T follicular helper cell (primary cell): ENCODE measurements around the gene PTGR3.

Source experiments
- DNase-seq: peaks from one replicate; pipeline ENCODE4 v3.0.0-alpha.2; 2020; ENCODE audit warnings: low read depth
- total RNA-seq, 2 experiments: gene quantifications; one replicate each; lab custom pipeline; 2026; lab: John Stamatoyannopoulos, UW

The PTGR3 gene, protein sequence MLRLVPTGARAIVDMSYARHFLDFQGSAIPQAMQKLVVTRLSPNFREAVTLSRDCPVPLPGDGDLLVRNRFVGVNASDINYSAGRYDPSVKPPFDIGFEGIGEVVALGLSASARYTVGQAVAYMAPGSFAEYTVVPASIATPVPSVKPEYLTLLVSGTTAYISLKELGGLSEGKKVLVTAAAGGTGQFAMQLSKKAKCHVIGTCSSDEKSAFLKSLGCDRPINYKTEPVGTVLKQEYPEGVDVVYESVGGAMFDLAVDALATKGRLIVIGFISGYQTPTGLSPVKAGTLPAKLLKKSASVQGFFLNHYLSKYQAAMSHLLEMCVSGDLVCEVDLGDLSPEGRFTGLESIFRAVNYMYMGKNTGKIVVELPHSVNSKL
- 14.6 to 49.8 reads per million in 2 experiments for total RNA-seq

DNA sequence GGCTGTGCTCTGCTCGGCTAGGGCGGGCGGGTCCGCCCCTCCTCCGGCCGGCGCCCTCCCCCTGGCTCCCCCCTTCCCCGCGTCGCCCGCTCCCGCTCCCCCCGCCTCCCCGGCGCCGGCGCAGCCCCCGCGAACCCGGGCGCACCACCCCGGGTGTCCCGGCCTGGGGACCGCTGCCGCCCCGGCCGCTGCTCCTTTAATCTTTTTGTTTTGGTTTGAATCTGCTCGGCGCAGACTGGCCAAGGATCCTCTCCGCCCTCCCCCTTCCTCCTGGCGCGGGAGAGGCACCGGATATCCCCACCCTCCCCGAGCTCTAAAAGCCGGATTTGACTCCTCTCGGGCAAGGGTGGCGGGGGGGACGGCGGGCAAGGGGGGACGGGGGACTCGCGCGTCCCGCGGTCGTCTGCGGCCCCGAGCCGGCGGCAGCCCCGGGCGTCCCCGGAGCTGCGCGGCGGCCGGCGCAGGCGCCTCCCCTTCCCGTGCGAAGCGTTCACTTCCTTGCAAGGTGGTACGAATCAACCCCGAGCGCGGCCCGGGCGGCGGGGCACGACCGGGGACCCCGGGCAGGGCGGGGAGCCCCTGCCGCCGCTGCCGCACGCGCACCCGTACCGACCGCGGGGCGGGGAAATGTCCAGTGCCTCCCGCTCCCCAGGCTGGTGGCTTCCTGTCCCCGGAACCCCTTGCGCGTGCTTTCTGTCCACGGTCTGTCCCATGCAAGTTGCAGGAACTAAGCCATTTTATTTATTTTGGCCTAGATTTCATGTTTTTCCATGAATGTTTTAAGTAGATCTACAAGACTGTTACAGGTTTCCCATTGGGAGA lies at the start of gene PTGR3:
TSS of gene PTGR3 (minus strand) at position 11 of the 822 bp plus-strand sequence. CDS start 81 bp downstream, outside the sequence.
- DNase-seq, result peak; percentile 45

DNA sequence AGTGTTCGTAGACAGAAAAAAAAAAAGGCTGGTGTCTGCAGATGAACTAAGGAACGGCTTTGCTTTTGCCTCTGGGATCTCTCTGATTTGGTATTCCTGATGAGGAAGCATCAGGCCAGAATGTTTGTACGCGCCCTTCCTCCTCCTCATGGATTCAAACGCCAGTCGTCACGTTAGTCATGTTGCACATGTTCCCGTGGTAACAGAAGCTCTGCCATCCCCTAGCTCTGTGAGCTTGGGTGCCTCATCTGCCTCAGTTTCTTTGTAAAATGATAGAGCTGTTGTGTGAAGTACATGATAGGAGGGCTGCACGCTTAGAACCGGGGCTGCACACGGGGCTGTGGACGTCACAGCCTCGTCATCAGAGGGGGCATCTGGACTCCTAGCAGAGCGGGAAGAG lies 48.7 kb upstream of the PTGR3 start:
- no peak for DNase-seq

DNA sequence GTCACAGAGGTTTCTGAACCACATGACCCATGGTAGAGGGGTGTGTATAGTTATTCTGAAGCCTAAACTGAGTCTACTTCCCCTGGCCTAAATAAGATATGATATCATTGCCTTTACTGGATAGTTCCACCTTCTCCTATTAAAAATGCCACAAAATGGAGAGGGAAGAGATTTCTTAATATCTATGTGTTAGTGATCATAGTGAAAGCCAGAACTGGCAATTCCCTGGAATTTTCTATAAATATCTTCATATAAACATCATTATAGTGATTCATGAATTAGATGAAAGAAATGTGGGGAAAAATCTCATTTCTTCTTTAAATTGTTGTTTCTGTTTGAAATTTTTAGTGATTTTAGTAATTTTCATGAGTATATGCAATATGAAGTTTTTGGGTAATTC lies 47.4 kb upstream of the PTGR3 start:
- no peak for DNase-seq

DNA sequence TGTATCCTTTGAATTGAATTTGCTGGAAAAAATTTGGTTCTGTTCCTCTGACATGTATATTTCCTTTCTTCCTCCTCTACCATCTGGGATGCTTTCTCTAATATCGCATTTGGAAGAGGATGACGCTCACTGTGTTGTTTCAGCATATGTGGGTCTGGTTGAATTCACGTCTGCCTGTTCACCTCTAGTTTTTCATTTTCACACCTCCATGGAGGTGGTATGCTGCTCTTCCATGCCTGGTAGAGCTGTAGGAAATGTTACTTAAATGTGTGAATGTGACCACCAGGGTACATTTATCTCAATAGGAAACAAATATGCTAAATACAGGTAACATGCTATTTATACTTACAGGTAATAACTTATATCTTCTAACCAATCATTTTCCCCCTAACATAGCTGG lies 46.2 kb upstream of the PTGR3 start:
- no peak for DNase-seq

DNA sequence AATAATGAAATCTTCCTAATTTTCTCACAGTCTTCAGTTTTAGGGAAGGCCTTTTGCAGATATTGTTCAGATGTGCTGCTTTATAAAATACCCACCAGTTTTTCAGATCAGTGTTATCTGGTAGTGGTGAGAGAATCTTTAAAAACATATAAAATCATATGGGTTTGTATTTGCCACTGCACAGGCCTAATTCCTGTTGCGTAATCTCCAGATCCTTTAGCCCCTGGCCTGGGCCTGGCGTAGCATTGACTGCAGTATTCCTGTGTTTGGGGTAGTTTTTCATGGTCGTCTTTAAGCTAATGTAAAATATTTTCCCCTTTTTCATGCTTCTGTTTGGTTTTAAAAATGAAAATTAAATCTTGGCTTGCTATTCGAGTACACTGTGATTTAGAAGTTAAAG lies 44.8 kb upstream of the PTGR3 start:
- DNase-seq, result no peak

DNA sequence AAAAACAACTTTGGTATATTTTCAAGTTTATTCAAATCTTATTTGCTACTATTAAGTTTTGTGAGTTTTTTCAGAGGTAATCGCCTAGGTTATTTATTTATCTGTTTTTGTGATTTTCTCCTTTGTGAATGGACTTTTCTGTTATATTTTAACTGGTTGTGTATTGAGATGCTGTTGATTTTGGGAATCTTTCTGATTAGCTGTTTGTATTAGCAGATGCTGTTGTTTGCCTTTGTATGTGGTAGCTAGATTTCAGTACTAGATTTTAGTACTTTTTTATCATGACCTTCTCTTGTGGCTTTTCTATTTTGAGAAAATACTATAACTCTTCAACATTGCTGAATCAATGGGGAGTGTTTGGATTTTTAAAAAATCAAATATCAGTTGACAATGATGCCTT lies 44.1 kb upstream of the PTGR3 start:
- DNase-seq, result no peak

DNA sequence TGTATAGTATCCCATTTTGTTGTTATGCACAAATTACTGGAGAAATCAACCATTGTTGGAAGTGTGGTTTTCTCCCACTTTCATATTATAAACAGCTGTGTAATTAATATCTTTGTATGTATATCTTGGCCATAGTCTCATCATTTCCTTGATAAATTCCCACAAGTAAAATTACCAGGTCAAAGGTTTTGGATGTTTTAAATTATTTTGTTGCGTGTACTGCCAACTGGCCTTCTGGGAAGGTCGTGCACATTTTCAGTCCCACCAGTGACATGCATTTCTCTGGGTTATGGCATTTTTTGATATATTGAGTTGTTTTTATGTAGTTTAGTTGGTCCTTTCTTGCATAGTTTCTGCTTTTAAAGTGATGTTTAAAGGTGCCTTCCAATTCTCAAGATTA lies 43.2 kb upstream of the PTGR3 start:
- DNase-seq, result no peak

DNA sequence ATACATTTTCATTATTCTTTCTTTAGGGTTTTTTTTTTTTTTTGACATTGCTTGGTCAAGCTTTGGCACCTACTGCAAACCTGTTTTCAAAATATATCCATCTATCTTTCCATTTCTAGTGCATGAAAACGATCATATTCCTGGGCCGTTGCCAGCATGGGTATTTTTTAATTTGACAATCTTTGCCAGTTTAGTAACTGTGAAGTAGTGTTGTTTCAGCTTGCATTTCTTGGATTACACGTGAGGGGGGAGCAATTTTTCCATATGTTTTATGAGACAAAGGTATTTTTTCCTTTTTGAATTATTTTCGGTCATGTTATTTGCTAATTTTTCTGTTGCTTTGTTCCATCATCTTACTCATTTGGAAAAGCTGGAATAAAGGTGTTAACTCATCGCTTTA lies 42.5 kb upstream of the PTGR3 start:
- no peak for DNase-seq

DNA sequence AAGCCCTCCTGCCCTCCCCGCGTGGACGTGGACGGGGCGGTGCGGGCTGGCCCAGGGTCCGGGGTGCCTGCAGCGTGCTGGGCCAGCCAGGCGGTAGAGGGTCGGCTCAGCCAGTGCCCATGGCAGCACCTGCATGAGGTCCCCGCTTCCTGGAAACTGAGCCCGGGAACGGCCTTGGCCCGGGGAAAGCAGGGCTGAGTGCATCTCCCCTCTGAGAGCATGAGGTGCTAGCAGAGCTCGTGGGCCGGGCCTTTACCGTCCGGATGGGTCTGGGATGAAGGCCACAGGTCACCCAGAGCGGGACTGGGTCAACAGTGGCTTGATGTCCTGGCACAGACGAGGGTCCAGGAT lies 41.5 kb upstream of the PTGR3 start:
- DNase-seq, result no peak

DNA sequence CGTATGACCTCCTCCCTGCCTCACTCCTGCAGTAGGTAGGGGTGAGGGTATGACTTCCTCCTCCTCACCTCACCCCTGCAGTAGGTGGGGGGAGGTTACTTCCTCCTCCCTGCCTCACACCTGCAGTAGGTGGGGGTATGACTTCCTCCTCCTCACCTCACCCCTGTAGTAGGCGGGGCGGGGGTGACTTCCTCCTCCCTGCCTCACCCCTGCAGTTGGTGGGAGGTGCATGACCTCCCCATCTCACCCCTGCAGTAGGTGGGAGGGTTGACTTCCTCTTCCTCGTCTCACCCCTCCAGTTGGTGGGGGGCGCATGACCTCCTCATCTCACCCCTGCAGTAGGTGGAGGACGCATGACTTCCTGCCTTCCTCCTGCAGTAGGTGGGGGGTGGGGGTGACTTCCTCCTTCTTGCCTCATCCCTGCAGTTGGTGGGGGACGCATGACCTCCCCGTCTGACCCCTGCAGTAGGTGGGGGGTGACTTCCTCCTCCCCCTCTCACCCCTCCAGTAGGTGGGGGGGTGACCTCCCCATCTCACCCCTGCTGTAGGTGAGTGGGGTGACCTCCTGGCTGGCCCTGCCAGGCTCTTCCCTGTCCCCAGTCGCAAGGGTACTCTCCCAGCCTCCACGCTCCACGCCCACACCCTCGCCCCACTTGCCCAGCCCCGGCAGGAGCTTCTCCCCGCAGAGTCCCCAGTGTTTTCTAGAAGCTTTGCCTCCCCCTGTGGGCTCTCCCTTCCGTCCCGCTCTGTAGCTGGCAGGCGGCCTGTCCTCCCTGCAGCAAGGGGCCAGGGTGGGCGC lies 40.9 kb upstream of the PTGR3 start:
- no peak for DNase-seq

DNA sequence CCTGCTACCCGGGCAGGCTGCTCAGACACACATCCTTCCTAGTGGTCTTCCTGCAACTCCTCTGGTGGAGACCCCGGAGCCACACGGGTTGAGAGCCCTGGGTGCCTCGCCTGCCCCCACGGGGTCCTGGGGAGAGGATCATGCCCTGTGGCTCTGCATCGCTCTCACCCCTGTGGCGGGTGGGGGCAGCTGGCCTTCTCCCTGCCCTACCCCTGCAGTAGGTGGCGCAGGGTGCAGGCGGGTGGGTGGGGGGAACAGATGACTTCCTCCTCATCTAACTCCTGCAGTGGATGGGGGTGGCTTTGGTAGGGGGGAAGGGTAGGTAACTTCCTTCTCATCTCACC lies 40.2 kb upstream of the PTGR3 start:
- no peak for DNase-seq

DNA sequence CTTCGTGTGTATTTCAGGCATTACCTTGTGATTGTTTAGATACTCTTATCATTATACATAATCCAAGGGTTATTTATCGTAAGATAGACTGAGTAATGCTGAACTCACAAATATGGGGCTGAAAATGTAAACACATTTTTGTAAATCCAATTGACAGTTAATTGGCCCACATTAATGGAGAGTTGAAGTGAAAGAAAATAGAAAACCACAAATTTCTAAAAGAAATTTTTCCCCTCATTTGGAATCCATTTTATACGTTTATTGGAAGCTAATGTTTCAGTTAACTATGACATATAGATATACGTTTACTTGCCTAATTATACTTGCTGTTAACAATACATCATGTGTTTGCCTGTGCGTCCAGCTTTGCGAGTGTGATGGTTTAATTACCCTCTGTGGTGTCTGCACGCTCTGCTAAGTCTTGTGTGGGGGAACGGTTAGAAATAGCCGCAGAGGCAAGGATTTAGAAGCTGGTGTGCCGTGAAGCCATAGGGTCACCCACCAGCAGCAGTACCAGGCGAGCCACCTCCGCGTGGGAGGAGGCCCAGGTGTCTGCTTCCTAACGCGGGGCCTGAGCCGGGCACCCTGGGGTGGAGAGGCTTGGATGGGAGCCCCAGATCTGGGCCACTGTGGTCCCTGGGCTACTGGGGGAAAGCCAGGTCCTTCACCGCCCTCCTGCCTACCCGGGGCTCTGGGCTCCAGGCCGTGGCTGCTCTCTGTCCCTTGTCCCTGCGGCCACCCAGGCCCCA lies 39.7 kb upstream of the PTGR3 start:
- DNase-seq, result no peak

DNA sequence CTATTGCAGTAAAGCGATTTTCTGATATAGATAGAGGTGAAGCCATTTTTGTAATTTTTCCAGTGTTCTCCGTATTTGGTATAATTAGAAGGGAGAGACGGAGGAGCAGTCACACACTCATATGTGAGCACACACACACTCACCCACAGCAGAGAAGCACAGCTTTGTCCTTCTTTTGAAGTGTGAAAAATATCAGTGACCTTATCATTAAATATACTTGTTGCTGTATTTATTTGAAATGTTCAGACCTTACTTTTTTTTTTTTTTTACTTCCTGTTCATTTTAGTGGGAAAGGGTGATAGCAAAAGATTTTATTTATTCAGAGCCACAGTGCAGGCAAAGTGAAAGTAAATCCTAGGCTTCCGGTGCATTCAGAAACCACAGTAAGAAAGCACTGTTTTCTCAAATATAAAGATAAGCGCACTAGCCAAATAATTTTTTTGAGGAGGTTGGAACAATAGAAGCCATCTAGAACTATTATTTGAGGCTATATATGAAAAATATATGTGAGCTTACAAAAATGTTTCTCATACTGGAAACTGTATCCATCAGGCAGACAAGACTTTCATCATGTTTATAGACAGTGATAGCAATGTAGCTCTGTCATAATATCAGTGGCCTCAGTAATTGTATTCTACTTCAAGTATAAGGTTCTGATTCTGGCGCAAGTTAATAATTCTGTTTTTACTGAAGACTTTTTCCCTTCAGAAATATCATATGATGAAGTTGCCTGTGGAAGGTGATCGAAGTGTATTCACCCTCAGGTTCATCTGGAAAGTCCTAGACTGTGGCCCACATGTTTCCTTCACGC lies 38.9 kb upstream of the PTGR3 start:
- DNase-seq, result no peak

DNA sequence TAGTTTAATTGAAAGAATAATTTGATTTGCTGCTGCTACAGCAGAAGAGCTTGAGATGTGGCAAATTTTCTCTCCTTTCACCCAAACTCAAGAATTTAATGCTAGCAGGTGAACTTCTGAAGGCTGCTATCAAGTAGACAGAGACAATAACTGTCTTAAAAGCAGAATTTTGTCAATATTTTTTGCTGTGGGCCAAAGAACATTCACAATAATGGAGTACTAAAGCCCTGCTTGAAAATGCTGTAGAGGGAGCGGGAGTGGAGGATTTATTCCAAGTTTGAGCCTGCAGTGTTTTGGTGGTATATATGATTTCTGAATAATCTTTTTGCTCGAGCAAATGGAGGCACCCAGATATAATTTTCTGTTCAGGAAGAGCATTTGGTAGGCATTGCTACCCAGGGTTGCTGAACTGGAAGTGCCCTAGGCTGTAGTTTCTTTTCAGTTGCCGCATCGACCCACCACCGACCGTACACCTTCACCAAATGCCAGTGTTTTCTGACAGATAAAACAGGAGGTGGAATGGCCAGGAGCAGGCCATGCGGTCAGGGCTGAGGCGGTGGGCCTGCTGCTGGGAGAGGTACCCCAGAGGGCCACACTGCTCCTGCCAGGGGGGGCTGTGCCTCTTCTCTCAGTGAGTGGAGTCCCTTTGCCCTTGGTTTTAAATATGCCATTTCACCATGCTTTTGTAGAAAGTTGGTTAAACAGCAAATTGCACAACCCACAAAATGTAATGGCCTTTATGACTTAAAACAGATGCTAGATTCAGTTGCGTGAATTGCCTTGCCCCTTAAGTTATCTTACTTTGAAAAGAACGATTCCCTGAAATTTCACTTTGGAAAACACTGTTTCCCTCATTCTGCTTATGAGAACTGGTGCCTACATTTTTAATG lies 38.0 kb upstream of the PTGR3 start:
- DNase-seq, result no peak

DNA sequence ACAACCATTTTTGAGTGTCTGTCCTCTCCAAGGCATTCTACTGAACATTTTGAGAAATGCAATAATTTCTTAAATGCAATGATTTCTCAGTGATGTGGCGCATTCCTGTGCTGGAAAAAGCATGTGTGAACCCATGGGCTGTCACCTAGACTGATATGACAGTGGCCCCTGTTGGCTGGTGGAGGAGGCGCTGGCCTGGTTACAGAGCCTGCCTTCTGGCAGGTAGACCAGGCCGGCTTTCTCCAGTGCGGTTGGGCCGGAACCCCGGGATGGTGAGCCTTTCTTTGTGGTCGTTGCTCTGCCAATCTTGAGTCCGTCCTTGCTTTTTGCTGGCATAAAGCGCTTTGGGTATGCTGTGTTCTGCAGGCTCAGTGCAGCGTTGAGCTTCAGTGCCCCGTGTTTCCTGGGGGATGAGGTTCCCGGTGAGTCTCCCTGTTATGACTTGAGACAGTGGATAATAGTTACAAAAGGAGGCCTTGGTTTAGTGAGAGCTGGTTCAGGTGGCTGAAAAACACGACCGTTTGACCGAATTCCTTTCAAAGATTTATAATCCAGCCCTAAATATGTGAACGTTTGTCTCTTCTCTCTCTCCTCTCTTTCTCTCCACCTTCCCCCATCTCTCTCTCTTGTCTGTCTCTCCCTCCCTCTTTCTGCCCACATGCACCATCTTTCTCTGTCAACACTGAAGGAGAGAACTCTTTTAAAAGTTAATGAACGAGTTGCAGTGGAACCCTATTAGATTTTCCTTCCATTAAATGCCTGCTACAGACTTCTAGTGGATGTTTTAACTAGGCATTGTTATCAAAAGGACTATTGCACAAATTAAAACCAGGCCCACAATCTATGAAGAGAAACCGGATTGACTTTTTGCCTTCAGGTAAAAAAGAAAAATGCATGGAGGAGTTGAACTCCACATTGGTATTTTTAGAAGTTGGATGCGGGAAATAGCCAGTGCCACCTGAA lies 35.7 kb upstream of the PTGR3 start:
- no peak for DNase-seq

DNA sequence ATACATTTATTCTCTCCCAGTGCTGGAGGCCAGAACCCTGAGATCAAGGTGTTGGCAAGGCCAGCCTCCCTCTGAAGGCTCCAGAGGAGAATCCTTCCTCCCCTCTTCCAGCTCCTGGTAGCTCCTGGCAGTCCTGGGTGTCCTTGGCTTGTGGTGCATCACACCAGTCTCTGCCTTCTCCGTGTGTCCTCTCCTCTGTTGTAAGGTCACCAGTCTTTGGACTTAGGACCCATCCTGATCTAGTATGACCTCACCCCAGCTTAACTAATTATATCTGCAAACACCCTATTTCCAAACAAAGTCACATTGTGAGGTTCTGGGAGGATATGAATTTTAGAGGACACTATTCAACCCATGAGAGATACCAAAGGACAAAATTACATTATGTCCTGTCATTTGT lies 32.8 kb upstream of the PTGR3 start:
- no peak for DNase-seq

DNA sequence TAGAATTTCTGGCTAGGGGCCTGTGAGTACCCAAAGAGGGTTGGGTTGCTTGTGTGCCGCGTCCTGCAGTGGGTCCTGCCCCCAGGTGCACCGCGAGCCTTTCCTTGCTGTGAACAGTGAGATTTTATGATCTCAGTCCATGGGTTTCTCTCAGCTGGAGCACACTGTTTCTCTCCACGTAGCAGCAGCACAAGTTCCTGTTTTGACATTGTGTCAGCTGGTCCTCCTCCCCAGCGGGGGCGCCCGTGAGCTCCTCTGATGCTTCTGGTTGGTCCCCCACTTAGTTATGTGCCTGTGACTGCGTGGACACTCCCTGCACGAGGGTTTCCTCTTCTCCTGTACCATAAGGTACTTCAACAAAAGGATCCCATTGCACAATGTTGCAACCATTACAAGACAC lies 31.5 kb upstream of the PTGR3 start:
- no peak for DNase-seq

DNA sequence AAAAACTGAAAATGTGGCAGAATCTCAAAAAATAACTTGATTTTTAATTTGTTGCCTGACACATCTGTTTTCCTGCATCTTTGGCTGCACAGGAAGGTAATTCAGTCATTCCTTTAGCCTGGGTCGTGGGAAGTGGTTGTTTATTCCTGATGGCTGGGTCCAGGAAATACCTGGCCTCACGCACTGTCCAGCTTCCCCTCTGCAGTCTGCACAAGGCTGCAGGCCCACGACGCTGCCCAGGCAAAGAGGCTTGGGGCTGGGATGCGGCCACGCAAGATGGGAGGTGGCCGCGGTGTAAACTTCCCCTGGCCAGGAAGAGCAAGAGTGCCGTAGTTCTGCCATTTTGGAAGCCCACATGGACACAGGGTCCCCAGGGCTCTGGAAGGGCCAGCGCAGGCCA lies 29.8 kb upstream of the PTGR3 start:
- DNase-seq, result no peak

DNA sequence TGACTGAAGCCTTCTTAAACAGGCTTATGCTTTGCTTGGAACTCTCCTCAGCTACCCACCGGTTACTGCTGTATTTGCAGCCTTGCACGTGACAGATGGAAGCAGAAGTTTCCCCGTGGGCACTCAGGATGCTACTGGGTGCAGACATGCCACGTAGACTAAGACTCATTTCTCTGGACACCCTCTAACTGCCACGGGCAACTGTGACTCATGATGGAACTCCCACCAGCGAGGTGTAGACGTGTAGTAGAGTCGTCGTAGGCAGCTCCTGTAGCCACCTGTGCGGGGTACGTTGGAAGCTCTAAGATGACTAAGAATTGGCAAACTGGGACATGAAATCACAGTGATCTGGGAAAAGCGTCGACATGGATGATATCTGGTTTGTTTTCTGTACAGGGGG lies 29.2 kb upstream of the PTGR3 start:
- DNase-seq, result no peak
